Measurements from ENCODE around the gene TCEAL8.

GRCh38 chrX:103254171-103254824 is 657 bp downstream of the TCEAL8 start:
- TF ChIP-seq CTCF (IDR thresholded peaks at IDR 0.05) (no peak), POLR2A (IDR thresholded peaks at IDR 0.05) (no peak)
